Stimulated activated CD4-positive, alpha-beta T cell treated with anti-CD3 and anti-CD28 coated beads, Interleukin-12 subunit alpha, Interleukin-12 subunit beta, amount 100 ng/mL, for 48 hours (primary cell): ENCODE data around the gene BLOC1S6.

ENCODE experiments used
- DNase-seq, 3 donors: peaks; one replicate each; pipeline ENCODE4 v3.0.0-alpha.2; 2020; ENCODE audit warnings: low read depth in 2 of 3, low spot score in 1 of 3

Gene BLOC1S6

DNA sequence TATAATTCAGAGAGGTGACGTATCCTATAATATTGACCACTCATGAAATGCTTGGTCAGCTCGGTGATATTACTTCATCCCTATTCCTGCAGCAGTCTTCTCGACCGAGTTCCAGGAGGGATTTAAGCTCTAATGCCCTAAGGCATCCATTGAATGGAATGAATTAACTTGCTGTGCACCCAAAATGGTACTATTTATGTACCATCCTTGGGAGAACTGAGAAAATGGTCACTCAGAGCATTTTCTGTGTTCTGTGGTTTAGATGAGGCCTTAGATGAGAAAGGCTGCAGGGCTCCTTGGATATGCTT is 638 bp downstream of the BLOC1S6 start:
- no peak for DNase-seq

DNA sequence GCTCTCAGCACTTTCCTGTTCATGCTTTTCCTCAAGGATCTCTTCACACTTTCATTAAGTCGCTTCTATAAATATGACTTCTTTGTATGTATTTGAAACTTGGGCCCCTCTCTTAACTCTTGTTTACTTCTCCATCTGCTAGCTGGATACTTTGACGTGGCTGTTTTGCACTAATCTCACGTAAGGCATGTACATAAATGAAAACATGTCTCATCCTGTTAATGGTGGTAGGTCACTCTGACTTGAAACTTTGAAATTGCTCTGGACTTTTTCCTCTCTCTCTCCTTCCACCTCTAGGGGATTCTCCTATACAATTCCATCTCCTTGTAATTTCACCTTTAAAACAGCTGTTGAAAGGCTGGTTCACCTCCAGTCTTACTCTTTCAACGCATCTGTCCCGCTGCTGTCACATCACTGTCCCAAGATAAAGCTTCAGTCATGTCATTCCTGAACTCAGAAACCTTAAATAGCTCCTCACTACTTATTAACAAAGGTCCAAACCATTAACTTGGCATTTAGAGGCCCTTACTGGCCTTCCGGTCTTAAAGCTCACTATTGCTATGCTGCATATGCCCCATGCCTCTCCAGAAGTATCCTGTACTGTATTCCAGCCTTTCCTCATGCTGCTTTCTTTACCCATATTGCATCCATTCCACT is 1.2 kb downstream of the BLOC1S6 start:
- DNase-seq, result no peak

DNA sequence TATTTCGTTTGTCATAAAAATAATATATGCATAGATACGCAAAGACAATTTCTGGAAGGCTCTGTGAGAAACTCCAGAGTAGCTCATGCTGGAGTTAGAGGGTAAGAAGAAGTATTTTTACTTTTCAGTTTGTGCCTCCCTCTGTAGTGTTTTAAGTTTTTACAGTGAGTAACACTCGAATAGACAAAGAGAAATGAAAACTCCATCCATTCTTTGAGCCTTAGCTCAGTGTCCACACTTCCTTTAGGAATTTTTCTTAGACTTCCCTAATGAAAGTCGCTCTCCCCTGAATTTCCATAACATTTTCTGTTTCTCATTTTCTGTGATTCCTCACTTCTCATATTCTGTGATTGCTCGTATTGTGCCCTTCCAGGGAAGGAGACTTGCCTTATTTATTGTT is 2.1 kb downstream of the BLOC1S6 start:
- DNase-seq, result no peak

DNA sequence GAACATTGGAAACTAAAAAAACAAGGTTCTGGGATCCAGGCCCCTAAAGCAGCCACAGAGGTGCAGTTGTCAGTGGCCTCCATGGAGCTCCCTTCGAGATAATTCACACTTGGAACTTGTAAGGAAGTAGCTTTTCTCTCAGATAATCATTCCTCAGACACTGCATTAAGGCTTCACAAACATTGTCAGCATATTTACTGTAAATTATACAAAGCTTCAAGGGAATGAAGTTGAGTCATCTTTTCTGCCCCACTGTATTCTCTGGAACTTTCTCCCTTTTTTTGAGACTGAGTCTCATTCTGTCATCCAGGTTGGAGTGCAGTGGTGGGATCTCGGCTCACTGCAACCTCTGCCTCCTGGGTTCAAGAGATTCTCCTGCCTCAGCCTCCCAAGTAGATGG is 7.1 kb downstream of the BLOC1S6 start:
- no peak for DNase-seq

DNA sequence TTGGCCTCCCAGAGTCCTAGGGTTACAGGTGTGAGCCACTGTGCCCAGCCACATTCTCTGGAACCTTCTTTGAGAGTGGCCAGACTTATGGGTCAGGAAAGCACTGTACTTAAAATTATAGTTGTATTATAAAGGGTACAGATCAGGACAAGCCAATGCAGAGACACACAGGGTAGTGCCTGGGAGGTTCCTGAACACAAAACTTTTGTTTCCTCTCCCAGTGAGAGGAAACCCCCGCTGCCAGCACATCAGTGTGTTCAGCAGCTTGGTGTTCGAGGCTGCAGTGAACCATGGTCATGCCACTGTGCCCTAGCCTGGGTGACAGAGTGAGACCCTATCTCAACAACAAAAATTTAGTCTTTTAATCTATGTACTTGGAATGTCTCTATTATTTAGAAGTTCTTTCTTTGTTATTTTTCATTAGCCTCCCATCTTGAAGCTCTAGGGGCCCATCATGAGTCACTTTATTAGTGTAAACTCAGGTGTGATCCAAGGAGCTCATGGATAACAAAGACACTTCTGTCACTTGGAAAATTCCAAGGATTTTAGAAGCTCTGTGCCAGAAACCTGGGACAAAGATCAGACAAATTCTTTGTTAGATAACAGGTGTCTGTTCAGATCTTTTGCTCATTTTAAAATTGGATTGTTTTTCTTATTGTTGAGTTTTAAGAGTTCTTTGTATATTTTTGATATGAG is 7.8 kb downstream of the BLOC1S6 start:
- no peak for DNase-seq

DNA sequence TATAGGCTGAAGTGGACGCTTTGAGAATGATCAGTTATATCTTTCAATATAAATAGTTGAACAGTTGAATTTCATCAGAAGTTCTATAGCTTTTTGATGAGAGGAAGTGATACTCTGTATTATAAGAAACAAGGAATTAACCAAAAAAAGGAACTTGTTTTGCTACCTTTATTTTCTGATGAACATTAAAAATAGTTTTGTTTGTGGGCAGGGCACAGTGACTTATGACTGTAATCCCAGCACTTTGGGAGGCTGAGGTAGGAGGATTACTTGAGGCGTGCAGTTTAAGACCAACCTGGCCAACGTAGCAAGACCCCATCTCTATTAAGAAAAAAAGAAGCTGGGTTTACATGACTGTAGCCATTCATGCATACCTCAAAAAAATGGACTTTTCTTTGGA is 16.7 kb downstream of the BLOC1S6 start:
- DNase-seq, result no peak

DNA sequence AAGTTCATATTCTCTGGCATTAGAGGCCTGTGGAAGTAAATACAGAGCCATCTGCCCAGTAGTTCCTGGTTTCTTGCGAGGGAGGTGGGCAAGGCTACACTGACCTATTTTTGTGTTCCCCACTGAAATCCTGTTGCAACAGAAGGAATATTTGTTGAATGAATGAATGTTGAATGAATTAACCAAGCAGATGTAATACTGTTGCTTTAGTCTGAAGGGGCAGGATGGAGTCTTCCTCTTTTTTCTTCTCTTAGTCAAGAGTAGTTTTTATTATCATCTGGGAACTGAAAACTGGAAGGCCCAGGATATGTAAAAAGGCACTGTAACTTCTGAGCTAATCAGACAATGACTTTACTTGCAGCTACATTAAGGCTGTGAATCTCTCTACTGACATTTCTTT is 17.1 kb downstream of the BLOC1S6 start:
- DNase-seq, result no peak

DNA sequence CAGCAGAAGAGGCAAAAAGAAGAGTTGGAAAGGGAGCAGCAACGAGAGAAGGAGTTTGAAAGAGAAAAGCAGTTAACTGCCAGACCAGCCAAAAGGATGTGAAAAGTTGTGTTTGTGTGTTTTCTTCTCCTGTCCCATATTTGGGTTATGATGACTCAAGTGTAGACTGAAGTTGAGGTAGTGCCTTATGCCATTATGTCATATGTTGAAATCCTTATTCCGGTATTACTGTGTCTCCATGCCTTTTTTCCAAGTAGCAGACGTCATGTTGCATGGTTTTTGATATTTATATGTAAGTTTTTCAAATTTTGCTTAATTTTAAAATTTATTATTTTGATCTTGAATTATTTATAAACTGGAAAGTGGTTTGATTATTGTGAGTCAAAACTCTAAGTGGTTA is 19.2 kb downstream of the BLOC1S6 start:
- DNase-seq, result no peak

DNA sequence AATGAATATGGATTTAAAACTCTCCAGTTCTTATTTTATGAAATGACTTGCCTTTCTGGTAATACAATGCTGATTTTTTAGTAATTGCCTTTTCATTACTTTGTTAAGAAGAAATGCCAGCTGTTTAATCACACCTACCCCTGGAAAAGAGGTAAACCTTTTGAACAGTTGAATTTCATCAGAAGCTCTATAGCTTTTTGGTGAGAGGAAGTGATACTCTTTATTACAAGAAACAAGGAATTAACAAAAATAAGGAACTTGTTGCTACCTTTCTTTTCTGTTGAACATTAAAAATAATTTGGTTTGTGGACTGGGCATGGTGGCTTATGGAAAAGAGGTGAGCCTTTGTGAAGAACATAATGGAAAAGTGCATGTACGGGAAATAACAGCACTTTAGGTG is 19.7 kb downstream of the BLOC1S6 start:
- no peak for DNase-seq

DNA sequence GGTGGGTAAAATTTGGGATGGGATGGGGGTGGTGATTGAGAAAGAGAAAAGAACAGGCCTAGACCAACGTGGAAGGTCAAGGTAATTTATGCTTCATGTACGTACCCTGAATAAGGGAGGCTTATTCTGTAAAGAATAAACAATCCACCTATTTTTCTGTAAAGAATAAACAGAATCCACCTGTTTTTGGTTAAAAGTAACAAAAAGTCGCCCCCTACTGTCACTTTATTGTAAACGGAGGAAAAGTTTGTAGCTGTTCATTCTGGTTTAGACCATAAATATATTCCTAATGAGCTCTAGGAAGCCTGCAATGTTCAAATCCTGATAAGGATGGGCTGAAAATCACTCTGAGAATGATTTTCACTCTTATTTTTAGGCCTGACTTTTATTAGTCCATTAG is 24.1 kb downstream of the BLOC1S6 start:
- no peak for DNase-seq

DNA sequence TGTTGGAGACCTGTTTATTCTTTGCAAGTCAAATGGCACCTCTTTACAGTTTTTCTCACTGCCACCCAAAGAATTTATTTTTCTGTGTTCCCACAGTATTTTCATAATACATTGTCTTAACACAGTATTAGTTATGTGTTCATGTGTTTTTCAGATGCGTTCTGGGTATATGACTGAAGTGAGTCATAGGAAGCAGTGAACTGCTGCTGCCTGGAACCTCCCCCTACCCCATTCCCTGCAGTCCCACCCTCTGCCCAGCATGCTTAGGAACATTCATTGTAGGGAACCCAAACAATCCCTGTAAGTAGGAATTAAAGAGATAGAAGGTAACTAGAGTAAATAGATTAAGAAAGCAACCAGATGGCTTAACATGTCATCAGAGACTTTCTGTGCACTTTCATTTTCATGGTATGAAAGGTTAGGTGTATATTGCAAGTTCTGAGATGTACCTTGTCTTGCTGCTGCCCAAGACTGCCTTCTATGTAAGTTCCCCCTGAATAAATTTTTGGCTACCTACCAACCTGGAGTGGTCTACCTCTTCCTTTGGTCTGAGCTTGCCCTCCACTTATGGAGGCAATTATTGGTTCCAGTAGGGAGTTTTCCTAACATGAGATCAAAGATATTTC is 25.7 kb downstream of the BLOC1S6 start:
- no peak for DNase-seq

DNA sequence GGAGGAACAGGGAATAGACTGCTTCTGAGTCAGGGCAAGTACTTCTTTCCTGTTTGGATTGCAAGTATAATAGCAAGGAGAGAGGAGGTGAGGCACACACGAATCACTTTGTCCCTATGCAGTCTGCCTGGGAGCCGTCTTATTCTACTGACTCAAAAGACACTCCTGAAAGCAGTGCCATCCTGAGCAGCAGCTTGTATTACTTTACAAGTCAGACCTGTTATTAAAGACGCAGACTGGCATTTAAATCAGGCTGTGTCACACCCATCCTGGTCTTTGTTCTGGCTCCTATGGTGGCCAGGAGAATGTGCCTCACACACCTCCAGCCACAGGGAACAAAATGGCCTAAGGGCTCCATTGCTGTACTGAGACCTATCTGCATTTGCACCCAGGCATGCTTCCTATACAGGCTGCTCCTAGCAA is 29.7 kb downstream of the BLOC1S6 start:
- DNase-seq, result no peak

DNA sequence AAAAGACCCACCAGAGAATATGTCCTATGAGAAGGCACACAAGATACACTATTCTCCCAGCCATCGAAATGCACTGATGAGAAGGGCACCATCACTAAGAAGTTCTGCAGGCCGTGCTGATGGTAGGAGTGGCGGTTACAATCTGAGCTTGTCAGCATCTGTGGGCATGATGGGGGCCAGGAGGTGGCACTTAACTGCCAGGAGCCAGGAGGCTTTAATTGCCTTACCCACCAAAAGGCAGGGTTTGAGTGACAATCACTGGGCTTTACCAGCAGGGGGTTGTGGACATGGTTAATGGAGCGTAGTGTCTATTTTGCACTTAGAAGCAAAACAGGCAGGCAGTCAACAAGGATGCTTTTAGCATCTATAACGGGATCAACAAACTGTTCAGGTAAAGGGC is 31.6 kb downstream of the BLOC1S6 start:
- no peak for DNase-seq

DNA sequence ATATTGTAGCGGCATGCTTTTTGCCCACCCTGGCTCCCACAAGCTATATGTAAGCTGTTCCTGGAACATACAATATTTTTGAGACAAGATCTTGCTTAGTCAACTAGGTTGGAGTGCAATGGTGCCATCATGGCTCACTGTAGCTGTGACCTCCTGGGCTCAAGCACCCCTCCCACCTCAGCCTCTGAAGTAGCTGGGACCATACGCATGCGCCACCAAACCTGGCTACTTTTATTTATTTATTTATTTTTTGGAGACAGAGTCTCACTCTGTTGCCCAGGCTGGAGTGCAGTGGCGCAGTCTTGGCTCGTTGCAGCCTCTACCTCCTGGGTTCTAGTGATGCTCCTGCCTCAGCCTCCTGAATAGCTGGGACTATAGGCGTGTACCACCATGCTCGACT is 41.0 kb downstream of the BLOC1S6 start:
- no peak for DNase-seq

DNA sequence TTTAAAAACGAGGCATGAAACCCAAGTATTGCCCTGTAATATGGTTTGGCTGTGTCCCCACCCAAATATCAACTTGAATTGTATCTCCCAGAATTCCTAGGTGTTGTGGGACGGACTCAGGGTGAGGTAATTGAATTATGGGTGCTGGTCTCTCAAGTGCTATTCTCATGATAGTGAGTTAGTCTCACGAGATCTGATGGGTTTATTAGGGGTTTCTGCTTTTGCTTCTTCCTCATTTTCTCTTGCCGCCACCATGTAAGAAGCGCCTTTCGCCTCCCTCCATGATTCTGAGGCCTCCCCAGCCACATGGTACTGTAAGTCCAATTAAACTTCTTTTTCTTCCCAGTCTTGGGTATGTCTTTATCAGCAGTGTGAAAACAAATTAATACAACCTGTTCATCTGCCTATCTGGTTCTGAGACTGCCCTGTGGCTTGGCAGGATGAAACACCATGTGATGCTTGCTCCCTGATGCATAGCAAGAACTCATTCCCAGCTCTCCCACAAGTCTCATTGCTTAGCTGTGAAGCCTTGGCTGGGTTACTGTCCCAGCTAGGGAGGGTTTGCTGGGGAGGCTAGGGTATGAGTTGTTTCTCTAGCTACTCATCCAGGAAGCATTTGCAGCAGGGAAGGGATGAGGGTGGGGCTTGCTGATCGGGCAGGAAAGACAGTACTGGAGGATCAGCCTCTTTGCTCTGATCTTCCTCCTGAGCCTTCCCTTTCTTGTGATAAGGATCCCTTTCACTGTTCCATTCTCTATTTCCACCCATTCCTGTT is 43.9 kb downstream of the BLOC1S6 start:
- DNase-seq, result no peak

DNA sequence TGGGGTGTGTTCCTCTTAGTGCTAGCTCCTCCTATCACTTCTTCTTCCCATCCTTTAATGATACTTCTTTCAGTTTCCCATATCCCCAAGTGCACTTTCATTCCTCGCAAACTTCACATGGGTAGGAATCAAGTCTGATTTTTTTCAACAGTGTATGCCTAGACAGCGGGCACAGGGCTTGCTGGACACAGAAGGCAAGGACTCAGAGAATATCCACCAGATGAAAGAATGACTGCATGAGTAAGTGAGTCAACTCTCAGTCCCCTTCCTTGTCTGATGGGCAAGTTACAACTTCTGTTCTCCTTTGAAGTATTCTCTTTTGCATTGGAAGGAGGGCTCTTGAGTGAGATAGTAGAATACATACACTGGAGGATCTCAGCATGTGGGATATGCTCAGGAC is 44.6 kb downstream of the BLOC1S6 start:
- no peak for DNase-seq

DNA sequence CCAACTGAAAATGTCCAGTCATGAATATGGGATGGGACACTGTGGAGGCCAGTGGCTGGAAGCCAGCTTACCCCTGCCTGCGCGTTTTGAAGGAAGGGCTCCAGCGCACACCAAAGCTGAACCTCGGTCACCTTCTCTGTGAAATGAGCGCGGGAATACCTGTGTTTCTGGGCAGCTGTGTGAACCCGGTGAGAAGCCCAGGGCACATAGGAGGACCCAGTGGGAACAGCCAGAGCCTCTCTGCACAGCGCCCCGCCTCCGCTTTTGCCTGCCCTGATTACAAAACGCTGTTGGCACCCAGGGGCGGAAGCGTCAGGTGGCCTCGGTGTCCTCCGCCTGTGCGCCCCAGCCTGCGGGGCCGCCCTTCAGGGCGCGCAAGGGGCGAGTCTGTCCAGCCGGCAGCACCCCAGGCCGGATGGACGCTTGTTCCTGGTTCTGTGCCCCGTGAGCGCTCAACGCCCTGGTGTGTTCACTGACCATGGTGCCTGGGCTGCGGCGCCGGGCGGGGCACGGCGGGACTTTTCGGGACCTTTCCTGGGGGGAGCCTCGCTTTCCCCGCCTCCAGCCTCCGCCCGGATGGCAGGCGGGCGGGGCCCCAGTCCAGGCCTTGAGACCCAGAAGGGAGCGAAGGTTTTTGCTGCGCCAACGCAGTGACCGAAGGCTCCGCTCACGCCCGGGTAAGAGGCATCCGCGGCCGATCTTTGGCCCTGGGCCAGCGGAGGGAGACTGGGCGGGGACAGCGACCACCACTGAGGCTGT is 47.4 kb downstream of the BLOC1S6 start, which contains the start of gene SQOR:
SQOR (plus strand) TSS at position 598 of the 759 bp plus-strand sequence. CDS start 23,895 bp downstream, outside the sequence.
- DNase-seq, result peak; percentile 42 to 70 (median 42)

DNA sequence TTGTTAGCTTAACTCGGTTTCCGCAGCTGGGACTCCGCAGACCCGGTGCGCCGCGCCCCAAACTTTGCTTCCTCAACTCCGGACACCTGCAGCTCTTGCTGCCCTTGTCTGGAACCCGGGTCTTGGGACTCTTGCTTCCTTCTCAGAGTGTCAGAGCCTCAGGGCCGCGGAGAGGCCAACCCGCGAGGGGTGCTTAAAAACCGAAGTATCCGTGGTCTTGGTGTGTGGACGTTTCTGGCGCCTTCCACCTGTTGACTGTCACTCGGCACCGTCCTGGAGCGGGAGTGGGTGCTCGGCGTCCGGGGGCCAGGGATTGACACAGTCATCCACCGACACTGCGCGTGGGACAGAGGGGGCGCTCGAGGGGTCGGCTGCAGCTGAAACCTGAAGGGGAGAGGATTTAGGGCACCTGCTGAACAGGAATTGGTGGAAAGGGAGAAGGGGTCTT is 48.0 kb downstream of the BLOC1S6 start:
- peak; percentile 23 to 53 (median 42) for DNase-seq

DNA sequence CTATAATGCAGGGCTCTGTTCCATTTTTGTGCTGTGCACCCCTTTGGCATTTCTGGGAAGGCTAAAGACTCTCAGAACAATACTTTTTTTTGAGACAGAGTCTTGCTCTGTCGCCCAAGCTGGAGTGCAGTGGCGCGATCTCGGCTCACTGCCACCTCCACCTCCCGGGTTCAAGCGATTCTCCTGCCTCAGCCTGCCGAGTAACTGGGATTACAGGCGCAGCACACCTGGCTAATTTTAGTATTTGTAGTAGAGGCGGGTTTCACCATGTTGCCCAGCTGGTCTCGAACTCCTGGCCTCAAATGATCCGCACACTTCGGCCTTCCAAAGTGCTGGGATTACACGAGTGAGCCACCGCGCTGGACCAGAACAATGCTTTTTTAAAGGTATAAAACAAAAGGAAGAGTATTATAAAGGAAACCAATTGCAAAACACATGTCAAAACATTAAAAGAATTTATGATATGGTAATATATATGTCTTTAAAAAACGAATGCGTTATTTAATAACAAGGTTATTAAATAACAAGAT is 48.6 kb downstream of the BLOC1S6 start:
- no peak for DNase-seq

DNA sequence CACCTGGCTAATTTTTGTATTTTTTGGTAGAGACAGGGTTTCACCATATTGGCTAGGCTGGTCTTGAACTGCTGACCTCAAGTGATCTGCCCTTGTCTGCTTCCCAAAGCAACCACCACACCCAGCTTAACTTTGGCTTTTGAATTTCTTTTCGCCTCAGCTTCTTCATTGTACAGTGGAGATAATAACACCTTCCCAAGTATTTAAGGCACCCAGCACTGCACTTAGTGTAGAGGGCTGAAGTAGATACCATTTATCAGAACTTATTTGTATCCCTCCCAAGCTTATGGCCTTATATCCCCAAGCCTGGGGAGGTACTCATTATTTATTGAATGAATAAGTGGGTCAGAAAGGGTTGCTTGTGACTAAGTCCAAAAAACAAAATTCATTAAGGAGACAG is 50.0 kb downstream of the BLOC1S6 start:
- no peak for DNase-seq

DNA sequence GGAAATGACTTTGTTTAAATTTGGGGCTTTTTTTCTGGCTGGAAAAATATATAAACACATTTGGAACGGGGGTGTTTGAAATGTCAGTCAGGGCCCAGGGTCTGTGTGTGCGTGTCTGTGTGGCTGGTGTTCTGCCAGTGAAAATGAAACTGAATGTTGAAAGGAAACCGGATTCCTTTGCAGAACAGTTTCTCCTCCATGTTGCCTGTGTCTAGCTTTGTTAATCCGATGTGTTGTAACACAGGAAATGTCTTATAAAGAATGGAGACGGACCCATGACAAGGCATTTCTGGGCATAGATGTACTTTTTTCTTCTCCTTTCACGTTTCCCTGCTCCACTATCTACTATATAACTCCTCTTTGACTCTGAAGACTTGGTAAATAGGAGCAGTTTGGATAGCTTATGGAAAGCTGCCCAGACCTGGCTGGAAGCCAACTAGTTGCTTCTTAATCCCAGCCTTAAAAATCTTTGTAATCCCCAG is 50.4 kb downstream of the BLOC1S6 start:
- DNase-seq, result peak; percentile 25 to 55 (median 34)
